BLaER1 treated with 17β-estradiol and CSF1 and Interleukin-3, amounts not matched to agents 10 nM and 100 nM (cell line): ENCODE results near the gene TOX3.

Experiments used
- H3K27ac ChIP-seq, 11 experiments: shearing (Covaris generic); formaldehyde crosslinking; 2 replicates each; pipeline ENCODE4 v1.8.1; 2022
- H3K27me3 ChIP-seq, 11 experiments: shearing (Covaris generic); formaldehyde crosslinking; 2 replicates each; pipeline ENCODE4 v1.8.1; 2022
- H3K36me3 ChIP-seq, 11 experiments: shearing (Covaris generic); formaldehyde crosslinking; 2 replicates each; pipeline ENCODE4 v1.8.1; 2022
- H3K4me1 ChIP-seq, 10 experiments: shearing (Covaris generic); formaldehyde crosslinking; 2 replicates each; pipeline ENCODE4 v1.8.1; 2022
- H3K4me2 ChIP-seq, 11 experiments: shearing (Covaris generic); formaldehyde crosslinking; 2 replicates each; pipeline ENCODE4 v1.8.1; 2022
- H3K4me3 ChIP-seq, 10 experiments: shearing (Covaris generic); formaldehyde crosslinking; 2 replicates each; pipeline ENCODE4 v1.8.1; 2022
- H3K9ac ChIP-seq, 11 experiments: shearing (Covaris generic); formaldehyde crosslinking; 2 replicates each; pipeline ENCODE4 v1.8.1; 2022
- H3K9me3 ChIP-seq, 11 experiments: shearing (Covaris generic); formaldehyde crosslinking; replicated peaks in 1 of 11; 2 replicates each; pipeline ENCODE4 v1.8.1; 2022
- H4K20me1 ChIP-seq, 11 experiments: shearing (Covaris generic); formaldehyde crosslinking; 2 replicates each; pipeline ENCODE4 v1.8.1; 2022
- Cebpa-rat ChIP-seq, 11 experiments: shearing (Covaris generic); IDR thresholded peaks; 2 replicates each; pipeline ENCODE4 v1.8.1; 2022

Gene TOX3

GRCh38 chr16:52555572-52555971 lies 8.6 kb upstream of the TOX3 start:
- H4K20me1 ChIP-seq, result no peaks in the 10 kb centered on the region
- H3K4me1 ChIP-seq, result no peaks in the 10 kb centered on the region
- H3K9me3 ChIP-seq, result no peaks in the 10 kb centered on the region
- no peaks in the 10 kb centered on the region for H3K36me3 ChIP-seq
- H3K4me2 ChIP-seq, result no peak overlapping the region
- TF ChIP-seq Cebpa-rat (IDR thresholded peaks at IDR 0.05), result no peak
- H3K9ac ChIP-seq, result no peak overlapping the region
- H3K27ac ChIP-seq, result no peak overlapping the region
- no peak overlapping the region for H3K4me3 ChIP-seq
- H3K27me3 ChIP-seq, result no peaks in the 10 kb centered on the region

- no peak for TF ChIP-seq Cebpa-rat (IDR thresholded peaks at IDR 0.05)
- 0 out of 22 replicates have a peak overlapping the region, but pooled peaks of 1 of the 11 experiments have one; percentile 3 for H3K4me2 ChIP-seq
Measured at GRCh38 chr16:52554334-52554733, 7.4 kb upstream of the TOX3 start.

GRCh38 chr16:52553322-52553721 lies 6.4 kb upstream of the TOX3 start:
- no peak for TF ChIP-seq Cebpa-rat (IDR thresholded peaks at IDR 0.05)
- Histone ChIP-seq H3K9me3 (no peaks in the 10 kb centered on the region), H3K4me2 (peak overlapping the region in 1 of 11 experiments; percentile 3; a peak in 1 of 22 replicates), H3K9ac (no peak overlapping the region), H3K4me3 (no peak overlapping the region), H3K4me1 (no peaks in the 10 kb centered on the region), H3K27me3 (peaks cover 4 to 15% (median 8%) of the 10 kb centered on the region in 11 experiments; a peak in 21 of 22 replicates), H3K36me3 (no peaks in the 10 kb centered on the region), H4K20me1 (no peaks in the 10 kb centered on the region), H3K27ac (no peak overlapping the region)

More at GRCh38 chr16:52554334-52554733, 7.4 kb upstream of the TOX3 start:
- Histone ChIP-seq H4K20me1 (no peaks in the 10 kb centered on the region), H3K27ac (no peak overlapping the region), H3K9me3 (no peaks in the 10 kb centered on the region), H3K27me3 (0 out of 22 replicates have a peak, but pooled peaks cover 0 to 4% (median 0%) of the 10 kb centered on the region in 11 experiments), H3K4me3 (no peak overlapping the region), H3K9ac (no peak overlapping the region), H3K4me1 (no peaks in the 10 kb centered on the region), H3K36me3 (no peaks in the 10 kb centered on the region)

GRCh38 chr16:52552643-52553042 lies 5.7 kb upstream of the TOX3 start:
- H3K4me3 ChIP-seq, result no peak overlapping the region
- no peak overlapping the region for H3K9ac ChIP-seq
- H3K9me3 ChIP-seq, result no peaks in the 10 kb centered on the region
- peaks cover 0 to under 1% (median 0%) of the 10 kb centered on the region in 10 experiments; a peak in 1 of 20 replicates for H3K4me1 ChIP-seq
- no peak overlapping the region for H3K4me2 ChIP-seq
- no peaks in the 10 kb centered on the region for H3K36me3 ChIP-seq
- peaks cover 11 to 21% (median 15%) of the 10 kb centered on the region in 11 experiments for H3K27me3 ChIP-seq
- no peak overlapping the region for H3K27ac ChIP-seq
- no peaks in the 10 kb centered on the region; a peak in 1 of 22 replicates for H4K20me1 ChIP-seq
- TF ChIP-seq Cebpa-rat (IDR thresholded peaks at IDR 0.05), result no peak

- no peak for TF ChIP-seq Cebpa-rat (IDR thresholded peaks at IDR 0.05)
- Histone ChIP-seq H3K9ac (no peak overlapping the region), H3K9me3 (no peaks in the 10 kb centered on the region), H3K4me1 (peaks cover 11 to 29% (median 25%) of the 10 kb centered on the region in 10 experiments; a peak in 19 of 20 replicates), H3K4me3 (no peak overlapping the region), H3K4me2 (no peak overlapping the region), H3K36me3 (no peaks in the 10 kb centered on the region), H3K27ac (no peak overlapping the region), H4K20me1 (no peaks in the 10 kb centered on the region; a peak in 1 of 22 replicates), H3K27me3 (peaks cover 27 to 53% (median 39%) of the 10 kb centered on the region in 11 experiments)
Measured at GRCh38 chr16:52549011-52549692, 2.2 kb upstream of the TOX3 start.

- no peaks in the 10 kb centered on the region for H3K36me3 ChIP-seq
- TF ChIP-seq Cebpa-rat (IDR thresholded peaks at IDR 0.05), result no peak
- no peak overlapping the region for H3K4me3 ChIP-seq
- no peak overlapping the region for H3K27ac ChIP-seq
- no peaks in the 10 kb centered on the region for H3K9me3 ChIP-seq
- H3K4me2 ChIP-seq, result no peak overlapping the region
- H4K20me1 ChIP-seq, result no peaks in the 10 kb centered on the region; a peak in 1 of 22 replicates
- H3K4me1 ChIP-seq, result peaks cover 11 to 30% (median 26%) of the 10 kb centered on the region in 10 experiments; a peak in 19 of 20 replicates
- no peak overlapping the region for H3K9ac ChIP-seq
- H3K27me3 ChIP-seq, result peaks cover 27 to 53% (median 39%) of the 10 kb centered on the region in 11 experiments
Measured at GRCh38 chr16:52548261-52549010, 1.5 kb upstream of the TOX3 start.

- Histone ChIP-seq H3K9ac (no peak overlapping the region), H3K27me3 (peaks cover 27 to 53% (median 39%) of the 10 kb centered on the region in 11 experiments), H3K9me3 (no peaks in the 10 kb centered on the region), H3K4me2 (peak overlapping the region in 10 of 11 experiments; percentile 72 to 97 (median 94); a peak in 14 of 22 replicates), H3K4me1 (peaks cover 11 to 30% (median 26%) of the 10 kb centered on the region in 10 experiments; a peak in 19 of 20 replicates), H4K20me1 (no peaks in the 10 kb centered on the region; a peak in 1 of 22 replicates), H3K27ac (no peak overlapping the region), H3K4me3 (peak overlapping the region in 3 of 10 experiments; percentile 64 to 77 (median 72); a peak in 4 of 20 replicates), H3K36me3 (no peaks in the 10 kb centered on the region)
- TF ChIP-seq Cebpa-rat (IDR thresholded peaks at IDR 0.05), result no peak
Measured at GRCh38 chr16:52547834-52548215, 882 bp upstream of the TOX3 start.

GRCh38 chr16:52546291-52547003 lies 496 bp downstream of the TOX3 start:
- peak overlapping the region; percentile 62 to 84 (median 73) for H3K9ac ChIP-seq
- no peaks in the 10 kb centered on the region; a peak in 1 of 22 replicates for H4K20me1 ChIP-seq
- no peaks in the 10 kb centered on the region for H3K9me3 ChIP-seq
- H3K27me3 ChIP-seq, result peaks cover 27 to 53% (median 39%) of the 10 kb centered on the region in 11 experiments
- H3K4me2 ChIP-seq, result peak overlapping the region; percentile 84 to 97 (median 94)
- no peaks in the 10 kb centered on the region for H3K36me3 ChIP-seq
- peak overlapping the region; percentile 64 to 80 (median 76) for H3K4me3 ChIP-seq
- peaks cover 11 to 30% (median 26%) of the 10 kb centered on the region in 10 experiments; a peak in 19 of 20 replicates for H3K4me1 ChIP-seq
- TF ChIP-seq Cebpa-rat (IDR thresholded peaks at IDR 0.05), result no peak
- peak overlapping the region in 9 of 11 experiments; percentile 34 to 72 (median 50); a peak in 15 of 22 replicates for H3K27ac ChIP-seq
